Measurements from ENCODE around the gene FBXO45. TPM values are rescaled to one million over a fixed set of nuclear protein-coding genes. Genes with fewer than 3 reads are reported as not detected.
"Not testable (repeated sequence)": the region's sequence is repeated elsewhere in the genome, so short reads cannot be mapped to it uniquely, and the experiment has no call there.

Gene FBXO45
- total and polyA plus RNA-seq, 2 experiments from 2014 or later, result 6.8 to 12.2 TPM

GRCh38 chr3:196546537-196546936 is 21.9 kb upstream of the FBXO45 start:
- H3K9me2 ChIP-seq (replicated peaks; ENCODE audit: insufficient read depth), result no peaks in the 10 kb centered on the region
- no peak for DNase-seq (ENCODE audit: low spot score)
- no peaks in the 10 kb centered on the region for H3K79me2 ChIP-seq
- H2AFZ ChIP-seq, result no peak overlapping the region
- H3K4me3 ChIP-seq, result no peak overlapping the region
- no peaks in the 10 kb centered on the region for H4K20me1 ChIP-seq (ENCODE audit: insufficient read depth, poor library complexity, severe bottlenecking)
- no peaks in the 10 kb centered on the region for H3K9me3 ChIP-seq (ENCODE audit: low read depth)
- no peaks in the 10 kb centered on the region for H3K36me3 ChIP-seq (replicated peaks; ENCODE audit: insufficient read depth, low read depth)
- no peaks in the 10 kb centered on the region for H3K4me1 ChIP-seq (ENCODE audit: insufficient read depth)
- no peaks in the 10 kb centered on the region for H3K27me3 ChIP-seq
- 70% methylated on average over 5 of the region's 5 CpGs for WGBS (ENCODE audit: low lambda C conversion rate, missing lambda C conversion rate)
- H3K4me2 ChIP-seq, result no peak overlapping the region
- no peak overlapping the region for H3K27ac ChIP-seq
- TF ChIP-seq EZH2phosphoT487 (IDR thresholded peaks at IDR 0.05; ENCODE audit: low read depth, severe bottlenecking, unreplicated experiment) (no peak), CTCF (IDR thresholded peaks at IDR 0.05; ENCODE audit: poor library complexity) (no peak), EZH2 (IDR thresholded peaks at IDR 0.05; ENCODE audit: borderline replicate concordance) (no peak)

- Histone ChIP-seq H3K36me3 (replicated peaks; ENCODE audit: insufficient read depth, low read depth) (no peaks in the 10 kb centered on the region), H3K4me2 (no peak overlapping the region), H4K20me1 (ENCODE audit: insufficient read depth, poor library complexity, severe bottlenecking) (no peaks in the 10 kb centered on the region), H3K79me2 (no peaks in the 10 kb centered on the region), H3K9me2 (replicated peaks; ENCODE audit: insufficient read depth) (no peaks in the 10 kb centered on the region), H3K27me3 (no peaks in the 10 kb centered on the region), H3K4me1 (ENCODE audit: insufficient read depth) (no peaks in the 10 kb centered on the region), H2AFZ (no peak overlapping the region), H3K4me3 (no peak overlapping the region), H3K27ac (no peak overlapping the region), H3K9me3 (ENCODE audit: low read depth) (no peaks in the 10 kb centered on the region)
- DNase-seq (ENCODE audit: low spot score), result no peak
- TF ChIP-seq EZH2 (IDR thresholded peaks at IDR 0.05; ENCODE audit: borderline replicate concordance), result no peak
- 94% methylated on average over 2 of the region's 2 CpGs for WGBS (ENCODE audit: low lambda C conversion rate, missing lambda C conversion rate)
Measured at GRCh38 chr3:196547067-196547466, 21.4 kb upstream of the FBXO45 start.

- H3K9me3 ChIP-seq (ENCODE audit: low read depth); H3K4me1 ChIP-seq (ENCODE audit: insufficient read depth); H3K9me2 ChIP-seq (replicated peaks; ENCODE audit: insufficient read depth); H3K79me2 ChIP-seq; H3K27me3 ChIP-seq; DNase-seq (ENCODE audit: low spot score); H2AFZ ChIP-seq; H3K4me3 ChIP-seq; H3K4me2 ChIP-seq; H3K36me3 ChIP-seq (replicated peaks; ENCODE audit: insufficient read depth, low read depth); H3K27ac ChIP-seq; H4K20me1 ChIP-seq (ENCODE audit: insufficient read depth, poor library complexity, severe bottlenecking): not testable (repeated sequence)
- WGBS (ENCODE audit: low lambda C conversion rate, missing lambda C conversion rate), result 93% methylated on average over 1 of the region's 1 CpG
Measured at GRCh38 chr3:196549312-196549711, 19.1 kb upstream of the FBXO45 start.

GRCh38 chr3:196550172-196550571 is 18.3 kb upstream of the FBXO45 start:
- H2AFZ ChIP-seq; H3K36me3 ChIP-seq (replicated peaks; ENCODE audit: insufficient read depth, low read depth); H3K79me2 ChIP-seq; DNase-seq (ENCODE audit: low spot score); H3K4me3 ChIP-seq; H3K9me3 ChIP-seq (ENCODE audit: low read depth); H4K20me1 ChIP-seq (ENCODE audit: insufficient read depth, poor library complexity, severe bottlenecking); H3K27me3 ChIP-seq; H3K9me2 ChIP-seq (replicated peaks; ENCODE audit: insufficient read depth); H3K27ac ChIP-seq; H3K4me2 ChIP-seq; H3K4me1 ChIP-seq (ENCODE audit: insufficient read depth): not testable (repeated sequence)
- WGBS (ENCODE audit: low lambda C conversion rate, missing lambda C conversion rate), result 89% methylated on average over 3 of the region's 3 CpGs

- Histone ChIP-seq H3K27ac (no peak overlapping the region), H3K79me2 (no peaks in the 10 kb centered on the region), H3K4me1 (ENCODE audit: insufficient read depth) (no peaks in the 10 kb centered on the region), H3K4me2 (no peak overlapping the region), H3K9me2 (replicated peaks; ENCODE audit: insufficient read depth) (no peaks in the 10 kb centered on the region), H3K4me3 (no peak overlapping the region), H3K36me3 (replicated peaks; ENCODE audit: insufficient read depth, low read depth) (no peaks in the 10 kb centered on the region), H3K27me3 (no peaks in the 10 kb centered on the region), H2AFZ (no peak overlapping the region), H3K9me3 (ENCODE audit: low read depth) (no peaks in the 10 kb centered on the region), H4K20me1 (ENCODE audit: insufficient read depth, poor library complexity, severe bottlenecking) (no peaks in the 10 kb centered on the region)
- WGBS (ENCODE audit: low lambda C conversion rate, missing lambda C conversion rate), result 97% methylated on average over 5 of the region's 5 CpGs
- no peak for DNase-seq (ENCODE audit: low spot score)
- no peak for TF ChIP-seq CTCF (IDR thresholded peaks at IDR 0.05; ENCODE audit: poor library complexity)
- TF ChIP-seq EZH2phosphoT487 (IDR thresholded peaks at IDR 0.05; ENCODE audit: low read depth, severe bottlenecking, unreplicated experiment), result no peak
- no peak for TF ChIP-seq EZH2 (IDR thresholded peaks at IDR 0.05; ENCODE audit: borderline replicate concordance)
Measured at GRCh38 chr3:196552253-196552652, 16.2 kb upstream of the FBXO45 start.
